ENCODE data around the gene VAT1L. TPM values are rescaled to one million over a fixed set of nuclear protein-coding genes. Genes with fewer than 3 reads are reported as not detected.
A peak's percentile ranks its signal among the peaks of the same experiment; 100 is the strongest.

The VAT1L gene
- total and polyA plus RNA-seq, 4 donors, result 0.17 to 0.98 (median 0.26) TPM

DNA sequence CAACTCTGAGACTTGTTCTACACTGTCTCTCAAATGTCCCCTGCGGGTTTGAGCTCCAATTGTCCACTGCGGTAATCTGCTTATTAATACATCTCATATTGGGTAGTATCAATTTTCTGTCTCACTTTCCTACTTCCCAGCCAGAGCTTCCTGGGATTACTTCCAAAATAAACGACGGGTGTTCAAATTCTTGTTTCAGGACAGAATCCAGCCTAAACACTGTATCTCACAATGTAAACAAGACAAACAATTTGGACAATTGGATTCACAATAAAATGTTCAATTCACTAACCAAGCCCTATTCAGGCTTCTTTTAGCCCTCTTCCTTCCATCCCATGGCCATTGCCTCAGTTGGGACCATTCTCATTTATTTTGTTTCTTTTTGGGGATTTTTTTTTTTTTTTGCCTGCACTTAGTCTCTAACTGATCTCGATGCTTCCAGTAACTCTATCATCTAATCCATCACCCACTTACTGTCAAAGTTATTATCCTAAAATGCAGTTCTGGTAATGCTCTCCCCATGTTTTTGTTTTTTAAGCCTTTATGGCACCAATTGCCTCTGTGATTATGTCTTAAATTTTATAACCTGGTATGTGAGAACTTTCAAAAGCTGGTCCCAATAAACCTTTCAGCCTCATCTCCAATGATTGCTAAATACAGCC is 2.0 kb upstream of the VAT1L start:
- Histone ChIP-seq H3K4me3 (ENCODE audit: low read depth in 1 of 3, low read length in 3 of 3) (no peak overlapping the region), H3K9ac (ENCODE audit: low read depth in 1 of 2, low read length in 2 of 2) (no peak overlapping the region), H3K9me3 (ENCODE audit: control insufficient read depth in 4 of 4, low read length in 3 of 4) (no peaks in the 10 kb centered on the region), H3K27me3 (ENCODE audit: control insufficient read depth in 4 of 4, insufficient read depth in 4 of 4, low read length in 3 of 4) (peaks cover 0 to 5% (median 0%) of the 10 kb centered on the region in 4 donors), H3K27ac (ENCODE audit: low read depth in 1 of 2, low read length in 2 of 2) (no peak overlapping the region), H3K36me3 (ENCODE audit: control insufficient read depth in 4 of 4, insufficient read depth in 3 of 4, low read depth in 1 of 4, low read length in 3 of 4) (no peaks in the 10 kb centered on the region), H3K4me1 (ENCODE audit: control insufficient read depth in 4 of 4, insufficient read depth in 4 of 4, low read length in 3 of 4) (peaks cover 6 to 17% (median 11%) of the 10 kb centered on the region in 4 donors)
- 60% methylated on average over 5 of the region's 5 CpGs for WGBS
- DNase-seq (ENCODE audit: low spot score), result no peak
- no peak for TF ChIP-seq TAF1 (conservative IDR thresholded peaks at IDR 0.05)
- no peak for TF ChIP-seq MAX (IDR thresholded peaks at IDR 0.05)
- no peak for TF ChIP-seq CTCF (IDR thresholded peaks at IDR 0.05; ENCODE audit: low read depth, low read length, missing input control)
- no peak for TF ChIP-seq JUND (IDR thresholded peaks at IDR 0.05)
- TF ChIP-seq, protein P1, sequence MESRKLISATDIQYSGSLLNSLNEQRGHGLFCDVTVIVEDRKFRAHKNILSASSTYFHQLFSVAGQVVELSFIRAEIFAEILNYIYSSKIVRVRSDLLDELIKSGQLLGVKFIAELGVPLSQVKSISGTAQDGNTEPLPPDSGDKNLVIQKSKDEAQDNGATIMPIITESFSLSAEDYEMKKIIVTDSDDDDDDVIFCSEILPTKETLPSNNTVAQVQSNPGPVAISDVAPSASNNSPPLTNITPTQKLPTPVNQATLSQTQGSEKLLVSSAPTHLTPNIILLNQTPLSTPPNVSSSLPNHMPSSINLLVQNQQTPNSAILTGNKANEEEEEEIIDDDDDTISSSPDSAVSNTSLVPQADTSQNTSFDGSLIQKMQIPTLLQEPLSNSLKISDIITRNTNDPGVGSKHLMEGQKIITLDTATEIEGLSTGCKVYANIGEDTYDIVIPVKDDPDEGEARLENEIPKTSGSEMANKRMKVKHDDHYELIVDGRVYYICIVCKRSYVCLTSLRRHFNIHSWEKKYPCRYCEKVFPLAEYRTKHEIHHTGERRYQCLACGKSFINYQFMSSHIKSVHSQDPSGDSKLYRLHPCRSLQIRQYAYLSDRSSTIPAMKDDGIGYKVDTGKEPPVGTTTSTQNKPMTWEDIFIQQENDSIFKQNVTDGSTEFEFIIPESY (IDR thresholded peaks at IDR 0.05), result no peak
- TF ChIP-seq RXRA (IDR thresholded peaks at IDR 0.05), result no peak
- no peak for TF ChIP-seq GABPA (IDR thresholded peaks at IDR 0.05 in 1 of 2, conservative IDR thresholded peaks at IDR 0.05 in 1 of 2)
- TF ChIP-seq FOXA2 (IDR thresholded peaks at IDR 0.05), result peak; percentile 70
- peak in 1 of 2 donors; percentile 14 for TF ChIP-seq RAD21 (IDR thresholded peaks at IDR 0.05)
- TF ChIP-seq YY1 (IDR thresholded peaks at IDR 0.05), result no peak
- no peak for TF ChIP-seq REST (IDR thresholded peaks at IDR 0.05)
- TF ChIP-seq HNF4A (conservative IDR thresholded peaks at IDR 0.05), result peak in 1 of 2 donors; percentile 11
- TF ChIP-seq ATF3 (IDR thresholded peaks at IDR 0.05), result no peak

DNA sequence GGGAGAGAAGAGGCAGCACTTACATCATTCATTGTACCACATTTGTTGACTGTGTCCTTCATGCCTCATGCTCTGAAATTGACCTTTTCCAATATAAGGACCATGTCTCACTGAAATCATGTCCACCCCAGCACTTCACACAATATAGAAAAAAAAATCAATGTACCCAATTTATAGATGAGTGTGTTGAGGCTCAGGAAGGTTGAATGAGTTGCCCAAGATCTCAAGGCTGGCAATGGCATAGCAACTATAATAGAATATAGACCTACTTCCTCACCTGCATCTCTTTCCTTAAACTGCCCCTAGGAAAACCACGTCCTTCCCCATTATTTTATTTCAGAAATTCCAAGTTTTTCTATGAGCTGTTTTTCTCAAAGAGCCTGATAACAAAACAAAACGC is 912 bp upstream of the VAT1L start:
- no peaks in the 10 kb centered on the region for H3K9me3 ChIP-seq (ENCODE audit: control insufficient read depth in 4 of 4, low read length in 3 of 4)
- H3K4me3 ChIP-seq (ENCODE audit: low read depth in 1 of 3, low read length in 3 of 3), result no peak overlapping the region
- WGBS, result 57% methylated on average over 2 of the region's 2 CpGs
- H3K4me1 ChIP-seq (ENCODE audit: control insufficient read depth in 4 of 4, insufficient read depth in 4 of 4, low read length in 3 of 4), result peaks cover 6 to 15% (median 10%) of the 10 kb centered on the region in 4 donors
- H3K9ac ChIP-seq (ENCODE audit: low read depth in 1 of 2, low read length in 2 of 2), result no peak overlapping the region
- no peaks in the 10 kb centered on the region for H3K36me3 ChIP-seq (ENCODE audit: control insufficient read depth in 4 of 4, insufficient read depth in 3 of 4, low read depth in 1 of 4, low read length in 3 of 4)
- H3K27ac ChIP-seq (ENCODE audit: low read depth in 1 of 2, low read length in 2 of 2), result no peak overlapping the region
- DNase-seq (ENCODE audit: low spot score), result no peak
- H3K27me3 ChIP-seq (ENCODE audit: control insufficient read depth in 4 of 4, insufficient read depth in 4 of 4, low read length in 3 of 4), result peaks cover 0 to 6% (median 2%) of the 10 kb centered on the region in 4 donors
- no peak for TF ChIP-seq HNF4G (IDR thresholded peaks at IDR 0.05)
- TF ChIP-seq, protein P1 (IDR thresholded peaks at IDR 0.05), result no peak
- TF ChIP-seq REST (IDR thresholded peaks at IDR 0.05), result no peak
- TF ChIP-seq RAD21 (IDR thresholded peaks at IDR 0.05), result no peak
- no peak for TF ChIP-seq FOXA2 (IDR thresholded peaks at IDR 0.05)
- no peak for TF ChIP-seq NR2F2 (IDR thresholded peaks at IDR 0.05)
- no peak for TF ChIP-seq TAF1 (conservative IDR thresholded peaks at IDR 0.05)
- TF ChIP-seq FOXA1 (IDR thresholded peaks at IDR 0.05), result no peak
- no peak for TF ChIP-seq RXRA (IDR thresholded peaks at IDR 0.05)
- no peak for TF ChIP-seq GABPA (IDR thresholded peaks at IDR 0.05 in 1 of 2, conservative IDR thresholded peaks at IDR 0.05 in 1 of 2)
- no peak for TF ChIP-seq JUND (IDR thresholded peaks at IDR 0.05)
- no peak for TF ChIP-seq MAX (IDR thresholded peaks at IDR 0.05)
